GM21526 (cell line): ENCODE measurements around the gene CARD16.
"Not testable (repeated sequence)": the region's sequence is repeated elsewhere in the genome, so short reads cannot be mapped to it uniquely, and the experiment has no call there.

Experiments
- ATAC-seq: cut with Tn5 transposase; IDR thresholded peaks from one replicate; pipeline ENCODE4 v1.9.1; 2021; ENCODE audit warnings: moderate library complexity; ENCODE audit not compliant: unreplicated experiment, low FRiP score

Gene CARD16

GRCh38 chr11:105044557-105045524, at the start of gene CARD16:
Gene CARD16 (minus strand): TSS chr11:105045335. CDS start chr11:105045297, 38 bp downstream.
- peak; percentile 99 for ATAC-seq

GRCh38 chr11:105092256-105093239, 47.4 kb upstream of the CARD16 start:
- ATAC-seq, result no peak

- ATAC-seq, result no peak
Observed at GRCh38 chr11:105081412-105082150, 36.4 kb upstream of the CARD16 start.

- ATAC-seq, result not testable (repeated sequence)
Observed at GRCh38 chr11:105080171-105080906, 35.2 kb upstream of the CARD16 start.

GRCh38 chr11:105078283-105078682, 33.1 kb upstream of the CARD16 start:
- no peak for ATAC-seq

- ATAC-seq, result not testable (repeated sequence)
Observed at GRCh38 chr11:105077141-105077790, 32.1 kb upstream of the CARD16 start.

GRCh38 chr11:105074166-105074530, 29.0 kb upstream of the CARD16 start:
- no peak for ATAC-seq

DNA sequence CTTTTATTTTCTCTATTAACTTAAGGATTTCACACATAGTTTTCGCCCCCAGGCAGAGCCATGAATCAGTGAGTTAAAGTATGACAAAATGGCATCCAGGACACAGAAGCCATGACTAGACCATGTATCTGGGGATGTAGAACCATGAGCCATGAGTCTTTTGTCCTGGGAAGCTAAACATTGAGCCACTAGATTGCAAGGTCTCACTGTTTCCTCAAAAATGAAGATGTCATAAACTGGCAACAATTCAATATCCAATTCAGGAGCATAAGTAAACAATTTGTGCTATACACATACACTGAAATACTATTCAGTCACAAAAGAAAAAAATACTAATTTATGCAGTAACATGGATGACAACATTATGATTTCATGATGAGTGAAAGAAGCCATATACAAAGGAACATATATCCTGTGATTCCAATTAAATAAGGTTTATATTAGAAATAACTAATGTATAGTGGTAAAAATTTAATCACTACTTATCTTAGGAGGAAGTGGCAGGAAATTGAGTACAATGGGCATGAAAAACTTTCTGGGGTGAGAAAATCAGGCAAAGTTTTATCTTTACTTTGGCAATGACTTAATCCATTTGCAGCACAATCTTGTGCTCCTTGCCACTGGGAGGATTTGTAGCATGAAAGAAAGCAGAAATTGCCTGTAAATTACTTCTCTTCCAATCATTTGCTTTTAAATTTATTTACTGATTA, 28.5 kb upstream of the CARD16 start:
- ATAC-seq, result no peak

DNA sequence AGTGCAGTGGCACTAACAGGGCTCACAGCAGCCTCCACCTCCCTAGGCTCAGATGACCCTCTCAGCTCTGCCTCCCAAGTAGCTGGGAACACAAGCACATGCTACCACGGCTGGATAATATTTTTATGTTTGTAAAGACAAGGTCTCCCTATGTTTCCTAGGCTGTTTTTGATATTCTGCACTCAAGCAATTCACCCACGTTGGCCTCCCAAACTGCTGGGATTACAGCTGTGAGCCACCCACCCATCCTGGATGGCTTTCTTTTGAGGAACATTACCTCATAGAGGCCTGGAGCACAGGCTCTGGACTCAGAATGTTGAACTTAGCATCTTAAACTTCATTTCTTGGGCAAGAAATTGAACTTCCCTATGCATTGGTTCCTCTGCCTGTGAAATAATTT, 26.9 kb upstream of the CARD16 start:
- not testable (repeated sequence) for ATAC-seq

GRCh38 chr11:105071089-105071732, 26.1 kb upstream of the CARD16 start:
- ATAC-seq, result no peak

- ATAC-seq, result no peak
Observed at GRCh38 chr11:105070306-105070705, 25.2 kb upstream of the CARD16 start.

- ATAC-seq, result not testable (repeated sequence)
Observed at GRCh38 chr11:105069749-105070148, 24.6 kb upstream of the CARD16 start.

GRCh38 chr11:105063245-105063941, 18.3 kb upstream of the CARD16 start:
- ATAC-seq, result not testable (repeated sequence)

DNA sequence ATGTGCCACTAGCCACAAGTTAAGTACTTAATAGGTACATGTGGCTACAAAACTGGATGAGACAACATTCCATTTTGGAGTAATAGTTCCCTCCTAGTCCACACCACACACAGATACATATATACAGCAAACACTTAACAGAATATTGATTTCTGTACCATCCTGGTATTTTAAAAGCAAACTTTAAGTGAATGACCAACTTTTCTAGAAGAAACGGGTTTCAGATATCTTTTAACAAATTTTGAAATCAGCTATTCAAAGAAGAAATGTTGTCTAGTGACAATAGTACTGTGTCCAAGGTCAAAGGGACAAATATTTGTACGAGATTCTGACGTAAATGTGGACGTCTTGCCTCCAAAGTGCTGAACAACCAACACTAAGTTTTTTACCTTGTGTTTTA, 12.3 kb upstream of the CARD16 start:
- ATAC-seq, result no peak

- ATAC-seq, result no peak
Observed at GRCh38 chr11:105056446-105056845, 11.3 kb upstream of the CARD16 start.

- ATAC-seq, result no peak
Observed at GRCh38 chr11:105054723-105055493, 9.8 kb upstream of the CARD16 start.

- ATAC-seq, result no peak
Observed at GRCh38 chr11:105052487-105052886, 7.4 kb upstream of the CARD16 start.
